Colon (tissue), 2 donors: Measurements from ENCODE around the gene CENPF.
"Not testable (repeated sequence)": the region's sequence is repeated elsewhere in the genome, so short reads cannot be mapped to it uniquely, and the experiment has no call there.

Experiments
- FAIRE-seq: peaks from 2 replicates; lab custom pipeline; 2012; peaks lifted over from hg19 to GRCh38; lab: Jason Lieb, UNC
- donor health status: control.
- donor health status: control.

CENPF gene

GRCh38 chr1:214583113-214583512 lies 19.9 kb upstream of the CENPF start:
- no peak for FAIRE-seq

GRCh38 chr1:214583824-214584554 lies 19.0 kb upstream of the CENPF start:
- no peak for FAIRE-seq

GRCh38 chr1:214584805-214585766 lies 17.9 kb upstream of the CENPF start:
- no peak for FAIRE-seq

- no peak for FAIRE-seq
Observed at GRCh38 chr1:214586621-214587020, 16.4 kb upstream of the CENPF start.

- no peak for FAIRE-seq
Observed at GRCh38 chr1:214587165-214587564, 15.8 kb upstream of the CENPF start.

- FAIRE-seq = no peak
Observed at GRCh38 chr1:214588963-214589597, 13.9 kb upstream of the CENPF start.

- no peak for FAIRE-seq
Observed at GRCh38 chr1:214590696-214591095, 12.3 kb upstream of the CENPF start.

GRCh38 chr1:214591918-214592317 lies 11.1 kb upstream of the CENPF start:
- not testable (repeated sequence) for FAIRE-seq

- no peak for FAIRE-seq
Observed at GRCh38 chr1:214593158-214593557, 9.8 kb upstream of the CENPF start.

- FAIRE-seq = no peak
Observed at GRCh38 chr1:214603819-214604252, 841 bp downstream of the CENPF start.

GRCh38 chr1:214604523-214604922 lies 1.5 kb downstream of the CENPF start:
- no peak for FAIRE-seq

GRCh38 chr1:214605484-214605883 lies 2.5 kb downstream of the CENPF start:
- FAIRE-seq = not testable (repeated sequence)

GRCh38 chr1:214605933-214606925 lies 3.2 kb downstream of the CENPF start:
- FAIRE-seq = not testable (repeated sequence)

- FAIRE-seq = not testable (repeated sequence)
Observed at GRCh38 chr1:214607492-214608215, 4.7 kb downstream of the CENPF start.

- not testable (repeated sequence) for FAIRE-seq
Observed at GRCh38 chr1:214608216-214608783, 5.3 kb downstream of the CENPF start.

- FAIRE-seq = not testable (repeated sequence)
Observed at GRCh38 chr1:214608817-214609216, 5.8 kb downstream of the CENPF start.

GRCh38 chr1:214609692-214610091 lies 6.7 kb downstream of the CENPF start:
- no peak for FAIRE-seq

- FAIRE-seq = not testable (repeated sequence)
Observed at GRCh38 chr1:214610136-214610535, 7.1 kb downstream of the CENPF start.

- no peak for FAIRE-seq
Observed at GRCh38 chr1:214615109-214615508, 12.1 kb downstream of the CENPF start.

- FAIRE-seq = no peak
Observed at GRCh38 chr1:214615871-214616270, 12.9 kb downstream of the CENPF start.
